Erythroblast (primary cell): ENCODE data around the gene PDLIM5.
"Not testable (repeated sequence)": the region's sequence is repeated elsewhere in the genome, so short reads cannot be mapped to it uniquely, and the experiment has no call there.

Source experiments
- DNase-seq, 2 experiments: peaks; one replicate each; lab custom pipeline; 2025; lab: John Stamatoyannopoulos, UW
- GATA1 ChIP-seq: IDR thresholded peaks from 2 replicates; pipeline ENCODE4 v1.6.1; 2011; ENCODE audit warnings: low read depth, mild to moderate bottlenecking, control low read depth, low read length, moderate library complexity
- POLR2A ChIP-seq: IDR thresholded peaks from 2 replicates; pipeline ENCODE4 v1.6.1; 2011; ENCODE audit warnings: mild to moderate bottlenecking, low read length

The PDLIM5 gene, protein sequence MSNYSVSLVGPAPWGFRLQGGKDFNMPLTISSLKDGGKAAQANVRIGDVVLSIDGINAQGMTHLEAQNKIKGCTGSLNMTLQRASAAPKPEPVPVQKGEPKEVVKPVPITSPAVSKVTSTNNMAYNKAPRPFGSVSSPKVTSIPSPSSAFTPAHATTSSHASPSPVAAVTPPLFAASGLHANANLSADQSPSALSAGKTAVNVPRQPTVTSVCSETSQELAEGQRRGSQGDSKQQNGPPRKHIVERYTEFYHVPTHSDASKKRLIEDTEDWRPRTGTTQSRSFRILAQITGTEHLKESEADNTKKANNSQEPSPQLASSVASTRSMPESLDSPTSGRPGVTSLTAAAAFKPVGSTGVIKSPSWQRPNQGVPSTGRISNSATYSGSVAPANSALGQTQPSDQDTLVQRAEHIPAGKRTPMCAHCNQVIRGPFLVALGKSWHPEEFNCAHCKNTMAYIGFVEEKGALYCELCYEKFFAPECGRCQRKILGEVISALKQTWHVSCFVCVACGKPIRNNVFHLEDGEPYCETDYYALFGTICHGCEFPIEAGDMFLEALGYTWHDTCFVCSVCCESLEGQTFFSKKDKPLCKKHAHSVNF

DNA sequence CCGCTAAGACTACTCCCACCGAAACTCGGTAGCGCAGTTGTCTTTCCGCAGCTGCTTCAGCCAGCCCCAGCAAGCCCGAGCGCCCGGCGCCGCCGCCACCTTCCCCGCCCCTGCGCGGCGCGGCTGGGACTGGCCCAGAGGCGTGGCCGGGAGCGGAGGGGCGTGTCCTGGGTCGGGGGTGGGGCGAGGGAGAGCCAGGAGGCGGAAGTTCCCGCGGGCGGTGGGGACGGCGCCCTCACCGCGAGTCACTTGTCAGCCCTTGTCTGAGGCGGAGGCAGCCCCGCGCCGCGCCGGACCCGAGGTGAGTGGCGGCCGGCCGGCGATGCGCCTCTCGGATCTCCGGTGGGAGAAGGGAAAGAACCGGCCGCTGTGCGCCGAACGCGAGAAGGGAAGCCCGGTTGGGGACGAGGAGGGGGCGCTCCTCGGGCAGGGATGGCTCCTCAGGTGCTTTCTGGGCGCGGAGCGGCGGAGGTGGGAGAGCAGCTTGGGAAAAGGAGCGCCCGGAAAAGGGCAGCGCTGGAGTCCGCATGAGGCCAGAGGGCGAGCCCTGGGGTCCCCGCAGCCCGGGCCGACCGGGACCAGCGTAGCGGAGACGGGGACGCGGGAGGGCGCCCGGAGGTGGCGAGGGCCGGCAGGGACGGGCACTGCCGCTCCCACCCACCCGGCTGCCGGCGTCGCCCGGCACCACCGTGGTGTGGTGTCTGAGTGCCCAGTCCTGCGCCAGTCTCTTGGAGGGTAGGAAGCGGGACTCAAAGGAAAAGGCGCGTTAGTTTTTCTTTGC, at the start of gene PDLIM5:
PDLIM5 (plus strand) TSS at position 248 of the 781 bp plus-strand sequence. CDS start 3,347 bp downstream, outside the sequence.
- peak; percentile 92 to 94 for DNase-seq
- TF ChIP-seq POLR2A: peak; percentile 72
- no peak for TF ChIP-seq GATA1

DNA sequence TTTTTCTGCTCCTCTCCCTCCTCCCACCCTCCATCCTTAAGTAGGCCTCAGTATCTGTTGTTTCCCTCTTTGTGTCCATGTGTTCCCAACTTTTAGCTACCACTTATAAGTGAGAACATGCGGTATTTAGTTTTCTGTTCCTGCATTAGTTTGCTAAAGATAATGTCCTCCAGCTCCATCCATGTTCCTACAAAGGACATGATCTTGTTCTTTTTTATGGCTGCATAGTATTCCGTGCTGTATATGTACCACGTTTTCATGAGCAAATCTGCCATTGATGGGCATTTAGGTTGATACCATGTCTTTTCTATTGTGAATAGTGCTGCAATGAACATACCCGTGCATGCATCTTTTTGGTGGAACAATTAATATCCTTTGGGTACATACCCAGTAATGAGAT, 49.3 kb upstream of the PDLIM5 start:
- not testable (repeated sequence) for DNase-seq

DNA sequence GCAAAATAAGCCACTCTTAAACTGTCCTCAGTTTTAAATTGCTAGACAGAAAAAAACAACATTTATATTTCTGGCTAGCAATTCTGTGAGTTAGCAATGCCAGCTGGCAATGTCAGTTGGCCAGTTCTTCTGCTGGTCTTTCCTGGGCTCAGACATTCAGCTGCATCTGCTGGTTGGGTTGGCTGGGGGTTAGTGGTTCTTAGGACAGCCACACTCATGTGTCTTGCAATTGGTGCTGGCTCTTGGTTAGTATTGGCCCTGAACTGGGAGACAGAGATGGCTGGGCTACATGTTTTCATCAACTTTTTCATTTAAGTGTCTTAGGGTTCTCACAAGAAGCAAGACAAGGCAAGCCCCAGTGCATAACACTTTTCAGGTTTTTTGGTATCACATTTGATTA, 48.0 kb upstream of the PDLIM5 start:
- DNase-seq: no peak
- no peak for TF ChIP-seq GATA1
- no peak for TF ChIP-seq POLR2A

DNA sequence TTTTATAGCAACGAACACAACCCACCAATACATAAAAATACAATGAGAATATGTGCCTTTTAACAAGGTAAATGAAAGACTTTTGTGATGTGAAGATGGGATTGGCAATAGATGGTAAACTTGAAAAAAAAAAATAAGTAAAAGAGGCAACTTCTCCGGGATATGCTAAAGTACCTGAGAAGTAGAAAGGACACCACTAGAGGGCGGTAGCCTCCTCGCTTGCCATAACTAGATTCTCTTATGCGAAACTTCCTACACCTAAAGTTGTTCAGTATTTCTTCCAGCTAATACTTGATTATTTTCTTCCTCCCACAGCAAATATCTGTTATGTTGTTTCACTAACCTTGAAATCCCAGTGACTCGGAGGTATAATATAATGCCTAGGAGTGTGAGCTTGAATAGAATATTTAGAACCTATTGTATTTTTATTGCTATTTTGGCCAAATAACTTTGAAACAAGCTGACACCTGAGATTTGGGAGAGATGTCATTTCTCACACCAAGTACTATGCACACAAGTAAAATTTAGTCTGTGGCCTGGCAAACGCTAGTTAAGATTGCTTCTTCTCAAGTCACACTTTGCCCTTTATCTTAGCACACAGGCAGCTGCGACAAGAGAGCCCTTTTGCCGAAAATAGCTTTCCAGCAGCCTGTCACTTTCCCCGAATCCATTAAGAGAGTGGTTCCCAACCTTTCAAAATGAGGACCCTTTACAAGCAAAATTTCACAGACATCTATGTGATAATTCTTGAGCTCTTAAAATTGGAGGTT, 44.9 kb upstream of the PDLIM5 start:
- TF ChIP-seq POLR2A (no peak), GATA1 (no peak)
- DNase-seq: peak; percentile 80 to 87

DNA sequence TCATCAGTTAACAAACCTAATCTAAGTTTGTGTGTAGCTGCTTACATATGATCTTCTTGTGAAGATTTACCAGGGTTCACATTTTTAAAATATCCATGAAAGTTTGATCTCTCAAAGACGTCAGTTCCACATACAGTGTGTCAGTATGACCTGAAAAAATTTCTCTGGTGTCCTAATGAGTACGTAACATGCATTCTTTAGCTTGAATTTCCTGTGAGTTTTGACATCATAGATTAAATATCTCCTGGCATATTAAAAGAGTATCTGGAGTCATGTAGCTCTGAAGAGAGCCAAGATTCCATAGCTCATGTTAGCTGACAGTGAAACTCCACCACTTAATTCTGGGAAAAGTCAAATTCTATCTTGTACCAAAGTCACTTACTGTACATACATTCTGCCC, 43.9 kb upstream of the PDLIM5 start:
- TF ChIP-seq GATA1 (no peak), POLR2A (no peak)
- DNase-seq: no peak

DNA sequence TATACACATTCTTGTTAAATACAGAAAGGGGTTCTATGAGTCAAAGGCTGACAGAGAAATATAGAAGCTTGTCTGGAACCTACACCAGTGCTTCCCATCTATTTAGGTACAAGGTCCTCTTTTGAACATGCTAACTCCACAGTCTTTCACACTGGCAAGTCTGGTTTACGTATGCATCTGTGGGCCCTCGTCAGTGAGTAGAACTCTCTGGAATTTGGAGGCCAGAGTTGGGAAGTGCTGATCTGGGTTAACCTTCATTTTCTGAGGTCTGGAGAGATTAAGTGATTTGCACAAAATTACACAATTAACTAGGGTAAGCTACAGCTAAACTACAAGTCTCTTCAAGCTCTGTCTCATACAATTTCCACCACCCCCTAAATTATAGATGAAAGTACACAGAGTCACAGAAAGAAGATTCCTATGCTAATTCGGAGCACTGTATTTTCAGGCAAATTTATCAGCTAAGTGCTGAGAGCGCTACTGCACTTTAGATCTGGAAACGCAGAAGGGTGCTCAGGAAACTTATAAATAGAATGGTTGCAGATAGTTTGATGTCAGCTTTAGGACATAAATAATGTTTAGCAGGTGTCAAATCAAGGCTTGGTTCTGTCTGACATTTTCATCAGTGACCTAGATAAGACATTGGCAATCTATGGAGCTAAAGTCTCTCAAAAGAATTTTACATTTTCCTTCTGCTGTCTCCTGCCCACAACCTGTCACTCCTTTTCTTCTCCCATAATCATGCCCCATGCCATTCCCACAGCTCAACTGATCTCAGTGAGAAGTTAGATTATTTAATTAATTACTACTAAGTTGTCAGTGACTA, 43.0 kb upstream of the PDLIM5 start:
- DNase-seq: no peak

DNA sequence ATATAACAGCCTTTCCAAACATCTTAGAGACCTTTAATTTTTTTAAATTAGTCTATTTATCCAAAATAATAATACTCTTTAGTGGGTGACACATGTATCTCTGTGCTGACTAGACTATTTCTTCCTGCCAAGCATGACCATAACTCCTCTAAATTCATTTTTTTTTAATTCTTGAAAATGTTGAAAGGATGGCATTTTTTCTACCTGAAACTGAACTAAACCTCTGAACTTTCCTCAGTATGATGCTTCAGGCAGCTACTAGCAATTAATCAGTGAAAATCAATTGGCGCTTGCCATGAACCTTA, 42.4 kb upstream of the PDLIM5 start:
- TF ChIP-seq POLR2A (no peak), GATA1 (no peak)
- no peak for DNase-seq

More for the DNA sequence above, 43.0 kb upstream of the PDLIM5 start:
- no peak for TF ChIP-seq GATA1
- TF ChIP-seq POLR2A: no peak

DNA sequence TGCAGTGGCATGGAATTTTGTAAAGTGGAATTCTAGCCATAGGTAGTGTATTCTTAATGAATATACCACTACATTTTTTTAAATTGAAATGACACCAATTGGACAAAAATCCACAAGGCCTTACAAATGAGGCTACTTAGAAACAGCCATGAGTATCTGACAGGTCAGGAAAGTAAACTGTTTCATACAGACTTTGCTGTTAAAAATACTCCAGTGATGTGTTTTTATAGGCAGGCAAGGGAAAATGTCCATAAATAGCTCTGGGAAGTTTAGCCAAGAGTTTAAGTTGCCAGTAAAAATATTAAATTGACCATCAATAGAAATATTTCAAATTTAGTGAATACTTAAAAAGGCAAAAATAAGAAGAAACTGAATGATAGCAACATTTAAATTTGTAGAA, 41.8 kb upstream of the PDLIM5 start:
- TF ChIP-seq POLR2A: no peak
- TF ChIP-seq GATA1: no peak
- no peak for DNase-seq

DNA sequence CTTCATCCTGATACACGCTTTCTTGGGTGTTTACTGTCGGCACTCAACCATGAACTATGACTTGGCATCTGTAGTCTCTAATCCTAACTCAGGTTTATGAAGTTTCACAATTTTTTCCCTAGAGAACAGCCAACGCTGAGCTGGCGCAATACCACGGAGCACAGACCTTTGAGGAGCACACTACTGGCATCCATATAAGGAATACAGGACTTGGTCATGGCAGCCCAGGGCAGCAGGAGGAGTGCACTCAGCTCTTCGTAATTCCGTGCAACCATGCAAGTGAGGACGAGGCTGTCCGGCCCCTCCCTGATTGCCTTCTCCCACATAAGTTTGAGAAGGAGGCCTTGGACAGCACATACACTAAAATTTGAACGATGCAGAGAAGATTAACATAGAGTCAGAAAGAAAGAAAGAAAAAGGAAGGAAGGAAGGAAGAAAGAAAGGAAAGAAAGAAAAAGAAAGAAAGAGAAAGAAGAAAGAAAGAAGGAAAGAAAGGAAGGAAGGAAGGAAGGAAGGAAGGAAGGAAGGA, 41.0 kb upstream of the PDLIM5 start:
- no peak for TF ChIP-seq GATA1
- TF ChIP-seq POLR2A: no peak
- no peak for DNase-seq

DNA sequence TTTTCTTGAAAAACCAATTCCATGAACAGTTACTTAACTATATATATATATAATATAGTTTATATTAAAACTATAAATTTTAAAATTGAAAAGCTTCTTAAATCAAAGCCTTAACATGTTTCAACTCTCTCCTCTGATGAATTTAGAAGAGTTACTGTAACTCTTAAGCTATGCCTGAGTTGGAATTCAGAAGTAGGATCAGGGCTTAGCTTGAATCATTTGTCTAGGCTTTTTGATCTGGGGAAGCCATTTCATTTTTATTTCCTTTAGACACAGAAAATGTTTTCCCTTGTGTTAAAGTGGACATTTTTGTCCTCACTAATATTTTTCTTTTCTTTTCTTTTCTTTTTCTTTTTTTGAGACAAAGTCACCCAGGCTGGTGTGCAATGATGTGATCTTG, 40.4 kb upstream of the PDLIM5 start:
- DNase-seq: no peak
- TF ChIP-seq GATA1: no peak
- TF ChIP-seq POLR2A: no peak

DNA sequence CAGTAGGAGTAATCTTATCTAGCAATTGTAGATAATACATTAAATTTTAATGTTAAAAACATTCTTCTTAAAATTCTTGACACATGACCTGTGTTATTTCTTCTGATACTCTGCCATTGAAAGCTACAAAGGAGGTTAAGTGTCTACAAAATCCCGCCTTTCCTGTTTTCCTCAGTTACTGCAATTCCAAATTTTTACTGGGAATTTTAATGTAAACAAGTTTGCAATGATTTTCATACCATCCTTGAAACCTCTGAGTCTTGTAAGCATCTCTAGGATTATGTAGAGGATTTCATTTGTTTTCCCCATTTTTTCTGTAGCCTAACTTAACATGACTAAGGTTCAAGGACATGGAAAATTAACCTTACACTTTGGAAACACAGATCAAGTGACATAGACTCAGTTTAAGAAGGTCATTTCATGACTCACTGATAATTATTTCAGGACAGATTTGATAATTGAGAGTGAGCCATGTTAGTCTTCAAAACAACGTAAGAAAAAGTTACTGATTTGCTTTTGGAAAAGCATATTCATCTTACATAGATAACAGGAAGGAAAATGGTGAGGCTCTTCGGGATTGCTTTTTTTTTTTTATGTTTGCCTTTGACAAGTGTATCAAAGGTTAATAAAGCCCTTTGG, 39.6 kb upstream of the PDLIM5 start:
- no peak for DNase-seq
- TF ChIP-seq POLR2A (no peak), GATA1 (no peak)

DNA sequence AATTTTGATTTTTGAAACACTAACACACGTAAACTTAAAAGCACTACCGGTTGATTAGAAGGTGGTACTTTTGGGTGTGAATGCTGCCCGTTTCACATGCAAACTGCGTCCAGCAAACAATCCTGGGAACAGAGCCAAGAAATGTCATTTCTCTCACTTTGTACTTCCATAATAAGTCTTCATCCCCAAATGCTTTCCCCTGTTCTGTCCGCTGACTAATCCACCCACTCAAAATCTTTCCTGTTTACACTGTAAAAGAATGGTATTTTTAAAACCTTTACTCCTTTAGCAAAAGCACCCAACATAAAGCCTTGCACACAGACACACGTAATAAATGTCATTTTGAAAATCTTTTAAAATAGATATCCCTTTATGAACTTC, 39.1 kb upstream of the PDLIM5 start:
- TF ChIP-seq GATA1 (no peak), POLR2A (no peak)
- no peak for DNase-seq

DNA sequence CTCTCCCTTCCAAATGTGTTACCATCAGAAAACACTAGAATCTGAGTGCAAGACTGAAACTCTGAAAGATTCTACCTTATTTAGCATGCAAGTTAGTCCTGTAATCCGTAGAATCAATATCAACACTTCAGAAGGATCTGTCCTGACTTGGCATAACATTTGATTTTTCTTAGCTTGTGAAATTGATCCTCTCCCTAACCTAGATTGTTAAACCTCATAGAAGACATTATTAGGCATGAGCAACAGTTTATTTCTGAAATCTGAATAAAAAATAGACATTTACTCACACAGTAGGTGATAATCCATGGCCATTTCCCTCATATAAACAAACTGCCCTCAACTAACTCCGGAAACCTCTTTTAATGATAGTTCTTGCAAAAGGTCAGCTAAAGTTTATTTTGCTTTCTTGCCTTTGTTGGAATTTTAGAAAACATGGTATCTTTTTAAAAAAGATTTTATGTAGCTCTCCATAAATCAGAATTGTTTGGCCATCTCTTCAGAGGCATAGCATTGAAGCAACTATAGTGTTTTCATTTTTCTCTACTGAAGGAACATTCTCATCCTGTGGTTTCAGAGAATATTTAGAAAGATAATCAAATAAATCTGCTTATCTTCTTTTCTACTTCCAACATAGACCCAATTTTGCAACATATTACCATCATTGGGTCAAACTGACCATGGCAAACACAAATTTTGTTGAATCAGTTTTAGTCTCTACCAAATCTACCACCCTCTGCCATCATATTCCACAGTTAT, 38.5 kb upstream of the PDLIM5 start:
- TF ChIP-seq GATA1 (no peak), POLR2A (no peak)
- no peak for DNase-seq
